HepG2 (cell line): ENCODE results near the gene SCN9A. TPM values are rescaled to one million over a fixed set of nuclear protein-coding genes. Genes with fewer than 3 reads are reported as not detected.

Experiments used
- ATAC-seq: fragments of 200-7000 bp; cut with Tn5 transposase; 3 replicates; pipeline ENCODE4 v1.9.1; 2020; ENCODE audit warnings: mild to moderate bottlenecking, moderate library complexity
- BruUV-seq: library from RNA; stranded (reverse); fragments of 400-500 nt; replicated peaks from 2 replicates; lab custom pipeline; 2021; lab: Mats Ljungman, UMichigan
- CTCF ChIA-PET: fragments of 300-600 bp; formaldehyde crosslinking; extraction: SDS; loops from one replicate; lab custom pipeline; 2021; ENCODE audit warnings: low total read pairs, inconsistent platforms, low intra/inter-chr PET ratio; lab: Yijun Ruan, JAX
- POLR2A ChIA-PET: fragments of 350-600 bp; sonication (Branson Sonifier 250); formaldehyde crosslinking; loops from one replicate; lab custom pipeline; 2020; ENCODE audit warnings: antibody characterized with exemption, inconsistent platforms; lab: Yijun Ruan, JAX
- DNase-seq: peaks from one replicate; pipeline ENCODE4 v3.0.0-alpha.2; 2015; ENCODE audit warnings: low spot score
- FAIRE-seq: peaks from 3 replicates; lab custom pipeline; 2011; peaks lifted over from hg19 to GRCh38; lab: Jason Lieb, UNC
- H2AFZ ChIP-seq: one replicate; pipeline ENCODE4 v1.6.1; 2011; ENCODE audit warnings: low read length, inconsistent platforms
- H3K27ac ChIP-seq: fragments of 300-600 bp; 3 replicates; pipeline ENCODE4 v1.8.0; 2011; ENCODE audit warnings: mixed run types, mild to moderate bottlenecking, mixed read lengths, low read length, inconsistent platforms; ENCODE audit not compliant: insufficient read depth; ENCODE audit errors: extremely low read length
- H3K27me3 ChIP-seq, 2 experiments: fragments of 200-600 bp in 1 of 2; 2 replicates in 1 of 2; 3 replicates in 1 of 2; pipeline versions ENCODE4 v1.6.0 to v1.8.0; 2011; ENCODE audit warnings: low read length in 2 of 2, mild to moderate bottlenecking in 2 of 2, moderate library complexity in 2 of 2, inconsistent platforms in 1 of 2; ENCODE audit not compliant: insufficient read depth in 2 of 2, control insufficient read depth in 1 of 2
- H3K36me3 ChIP-seq, 2 experiments: fragments of 200-600 bp in 1 of 2; replicated peaks in 1 of 2; 2 replicates in 1 of 2; 3 replicates in 1 of 2; pipeline versions ENCODE4 v1.5.1 to v1.8.0; 2011; ENCODE audit warnings: low read length in 2 of 2, inconsistent platforms in 1 of 2; ENCODE audit not compliant: insufficient read depth in 2 of 2, control insufficient read depth in 1 of 2
- H3K4me1 ChIP-seq: 2 replicates; pipeline ENCODE4 v1.5.1; 2012; ENCODE audit warnings: low read length, inconsistent platforms; ENCODE audit not compliant: insufficient read depth
- H3K4me2 ChIP-seq: 2 replicates; pipeline ENCODE4 v1.6.0; 2011; ENCODE audit warnings: low read depth, low read length, inconsistent platforms
- H3K4me3 ChIP-seq, 3 experiments: fragments of 200-600 bp in 1 of 3; sonication (generic), shearing (Covaris generic) in 1 of 3; replicated peaks in 1 of 3; 2 replicates each; pipeline ENCODE4 v1.5.1; 2011 to 2016; ENCODE audit warnings: low read length in 3 of 3, inconsistent platforms in 2 of 3, low read depth in 2 of 3, mild to moderate bottlenecking in 2 of 3, control low read depth in 1 of 3, mixed read lengths in 1 of 3; ENCODE audit not compliant: insufficient read depth in 1 of 3
- H3K79me2 ChIP-seq: one replicate; pipeline ENCODE4 v1.6.1; 2011; ENCODE audit warnings: low read length, inconsistent platforms; ENCODE audit not compliant: insufficient read depth
- H3K9ac ChIP-seq: 2 replicates; pipeline ENCODE4 v1.6.0; 2011; ENCODE audit warnings: mild to moderate bottlenecking, low read depth, low read length, inconsistent platforms; ENCODE audit not compliant: insufficient read depth
- H3K9me3 ChIP-seq: 2 replicates; pipeline ENCODE4 v1.5.1; 2012; ENCODE audit warnings: mild to moderate bottlenecking, low read length
- H4K20me1 ChIP-seq: 2 replicates; pipeline ENCODE4 v1.6.0; 2011; ENCODE audit warnings: inconsistent platforms, mild to moderate bottlenecking, low read length, moderate library complexity; ENCODE audit not compliant: insufficient read depth
- AGO2 ChIP-seq: fragments of 200-400 bp; formaldehyde crosslinking; optimal IDR thresholded peaks from 2 replicates; pipeline ENCODE3; 2017; ENCODE audit warnings: mild to moderate bottlenecking, low read depth, low read length, moderate library complexity
- CEBPG ChIP-seq: IDR thresholded peaks from 2 replicates; pipeline ENCODE4 v1.6.1; 2016
- E2F1 ChIP-seq: sonication (generic); formaldehyde crosslinking; IDR thresholded peaks from 2 replicates; pipeline ENCODE4 v1.5.0; 2020; ENCODE audit warnings: missing genetic modification reagents
- ERF ChIP-seq: IDR thresholded peaks from 2 replicates; pipeline ENCODE4 v1.6.1; 2018; ENCODE audit warnings: missing biosample characterization, missing genetic modification reagents
- GZF1 ChIP-seq: sonication (generic); formaldehyde crosslinking; IDR thresholded peaks from 2 replicates; pipeline ENCODE4 v1.5.1; 2020; ENCODE audit warnings: mild to moderate bottlenecking, missing genetic modification reagents
- HMG20B ChIP-seq: conservative IDR thresholded peaks from 2 replicates; pipeline ENCODE4 v1.6.1; 2016; ENCODE audit warnings: missing genetic modification reagents, missing compliant biosample characterization
- JUN ChIP-seq: sonication (generic); formaldehyde crosslinking; IDR thresholded peaks from 2 replicates; pipeline ENCODE4 v1.4.0; 2020; ENCODE audit warnings: mild to moderate bottlenecking, missing genetic modification reagents
- KMT2A ChIP-seq: sonication (generic); formaldehyde crosslinking; IDR thresholded peaks from 2 replicates; pipeline ENCODE4 v1.4.0; 2020; ENCODE audit warnings: missing genetic modification reagents
- MAF1 ChIP-seq: sonication (generic); formaldehyde crosslinking; IDR thresholded peaks from 2 replicates; pipeline ENCODE4 v1.5.0; 2020; ENCODE audit warnings: missing genetic modification reagents, borderline replicate concordance
- NFYB ChIP-seq: sonication (generic); formaldehyde crosslinking; IDR thresholded peaks from 2 replicates; pipeline ENCODE4 v1.4.0; 2020; ENCODE audit warnings: missing genetic modification reagents
- SATB2 ChIP-seq: sonication (generic); formaldehyde crosslinking; IDR thresholded peaks from 2 replicates; pipeline ENCODE4 v1.5.0; 2020; ENCODE audit warnings: missing genetic modification reagents
- SRSF9 ChIP-seq: fragments of 200-400 bp; formaldehyde crosslinking; IDR thresholded peaks from 2 replicates; pipeline ENCODE4 v1.6.1; 2018; ENCODE audit warnings: borderline replicate concordance, mild to moderate bottlenecking, low read depth, low read length; ENCODE audit not compliant: insufficient read depth, poor library complexity, severe bottlenecking
- TAF15 ChIP-seq: fragments of 200-400 bp; formaldehyde crosslinking; IDR thresholded peaks from one replicate; pipeline ENCODE4 v1.6.1; 2018; ENCODE audit warnings: mild to moderate bottlenecking, low read depth, low read length; ENCODE audit not compliant: poor library complexity, severe bottlenecking
- TBP ChIP-seq: sonication (generic); formaldehyde crosslinking; IDR thresholded peaks from 2 replicates; pipeline ENCODE4 v1.5.0; 2020; ENCODE audit warnings: missing genetic modification reagents
- ZEB1 ChIP-seq: IDR thresholded peaks from 2 replicates; pipeline ENCODE4 v1.6.1; 2012; ENCODE audit warnings: mild to moderate bottlenecking, low read depth, inconsistent platforms; ENCODE audit not compliant: insufficient replicate concordance
- ZMYM3 ChIP-seq: sonication (generic); formaldehyde crosslinking; IDR thresholded peaks from 2 replicates; pipeline ENCODE4 v1.5.1; 2020; ENCODE audit warnings: mild to moderate bottlenecking, missing genetic modification reagents
- ZNF749 ChIP-seq: sonication (generic); formaldehyde crosslinking; IDR thresholded peaks from 2 replicates; pipeline ENCODE4 v1.8.0; 2022; ENCODE audit warnings: mild to moderate bottlenecking, missing genetic modification reagents, moderate library complexity, borderline replicate concordance
- WGBS: methylation state at CpG from one replicate; pipeline ENCODE4 v1.1.6; 2017; ENCODE audit warnings: low lambda C conversion rate; 5-methylcytosine and 5-hydroxymethylcytosine counted together
- in situ Hi-C: cut with HindIII; loops from 2 replicates; pipeline ENCODE4 v1.10.0; 2017; ENCODE audit warnings: low pct_unique_long_range_greater_than_20kb; ENCODE audit not compliant: extremely low pct_ligation_motif_present
- intact Hi-C: fragments of 100-400 bp; cut with micrococcal nuclease; formaldehyde crosslinking; loops from one replicate; pipeline ENCODE4 v1.10.0; 2022; ENCODE audit not compliant: unreplicated experiment
- polyA plus RNA-seq, 8 experiments: library from polyadenylated mRNA; depleted of rRNA in 3 of 8; stranded (reverse) in 7 of 8; unstranded in 1 of 8; fragments of >200 nt; fragmentation: Illumina TruSeq in 4 of 8; extraction: Trizol in 4 of 8; gene quantifications; 2 replicates each; pipeline versions ENCODE4 v1.2.1 to v1.2.3, GENCODE V29; 2011 to 2016; ENCODE audit warnings: low read depth in 4 of 8, missing spikeins in 1 of 8, mixed read lengths in 1 of 8; ENCODE audit not compliant: insufficient read depth in 1 of 8
- total RNA-seq, 5 experiments: library from RNA; depleted of rRNA; stranded (reverse); fragments of >200 nt; fragmentation: Illumina TruSeq; extraction: Trizol; gene quantifications; 2 replicates each; pipeline ENCODE4 v1.2.3, GENCODE V29; 2016; ENCODE audit warnings: low read depth in 1 of 5
- TF ChIP-seq, protein P1 (sequence below): sonication (generic); formaldehyde crosslinking; IDR thresholded peaks from 2 replicates; pipeline ENCODE4 v1.5.0; 2020; ENCODE audit warnings: mild to moderate bottlenecking, missing genetic modification reagents, borderline replicate concordance
- TF ChIP-seq, protein P2 (sequence below): IDR thresholded peaks from 2 replicates; pipeline ENCODE4 v1.6.1; 2012; ENCODE audit warnings: low read depth, low read length, improper control_type of control experiment

SCN9A gene
- total and polyA plus RNA-seq, 2 of the 13 experiments (the other 11 are each of a cell fraction or from before 2014, with no cell fraction given), result 15.3 to 24.3 TPM

- BruUV-seq, result no TSS peak
- in situ Hi-C loops (no loop called here), intact Hi-C loops (loop anchor here (1.0 to 5.0 kb wide), 4 partner anchors 11 to 420 kb away; partner anchors contain the start of gene TTC21B)
- DNase-seq (peak; percentile 99), FAIRE-seq (peak; percentile 90), ATAC-seq (peak; percentile 69)
- 3% methylated on average over 2 of the region's 2 CpGs for WGBS
- ChIA-PET CTCF (no interaction called here), POLR2A (interaction anchor here (1.0 to 1.2 kb wide), 2 partner anchors 217 to 238 kb away, joined by 3 read pairs; no protein-coding TSS in a partner anchor)
- Histone ChIP-seq H2AFZ (no peak overlapping the region), H3K27ac (peak overlapping the region; percentile 56), H3K9me3 (no peaks in the 10 kb centered on the region), H4K20me1 (0 out of 2 replicates have a peak, but pooled peaks cover 3% of the 10 kb centered on the region), H3K36me3 (no peaks in the 10 kb centered on the region; a peak in 2 of 5 replicates), H3K27me3 (no peaks in the 10 kb centered on the region; a peak in 1 of 5 replicates), H3K4me3 (peak overlapping the region in 1 of 3 experiments; percentile 28; a peak in 2 of 6 replicates), H3K79me2 (peaks cover 56% of the 10 kb centered on the region), H3K4me1 (peaks cover 50% of the 10 kb centered on the region), H3K4me2 (peak overlapping the region; percentile 79), H3K9ac (no peak overlapping the region)
- TF ChIP-seq ZMYM3 (CRISPR knock-in tag) (no peak), HMG20B (CRISPR knock-in tag) (0 out of 2 replicates have a peak, but pooled peaks have one; percentile 47), AGO2 (no peak), NFYB (CRISPR knock-in tag) (no peak), CEBPG (CRISPR knock-in tag) (peak; percentile 52), E2F1 (CRISPR knock-in tag) (no peak), JUN (CRISPR knock-in tag) (peak; percentile 81), MAF1 (CRISPR knock-in tag) (no peak), ERF (CRISPR knock-in tag) (peak; percentile 84; the same call in 1 of the 2 replicates), ZEB1 (peak; percentile 78), SATB2 (CRISPR knock-in tag) (0 out of 2 replicates have a peak, but pooled peaks have one; percentile 85), GZF1 (CRISPR knock-in tag) (peak; percentile 35; the same call in 1 of the 2 replicates), ZNF749 (CRISPR knock-in tag) (no peak; the same call in 1 of the 2 replicates), TBP (CRISPR knock-in tag) (no peak), KMT2A (CRISPR knock-in tag) (peak; percentile 65; the same call in 1 of the 2 replicates), TAF15 (no peak), SRSF9 (no peak)
- TF ChIP-seq, protein P1, sequence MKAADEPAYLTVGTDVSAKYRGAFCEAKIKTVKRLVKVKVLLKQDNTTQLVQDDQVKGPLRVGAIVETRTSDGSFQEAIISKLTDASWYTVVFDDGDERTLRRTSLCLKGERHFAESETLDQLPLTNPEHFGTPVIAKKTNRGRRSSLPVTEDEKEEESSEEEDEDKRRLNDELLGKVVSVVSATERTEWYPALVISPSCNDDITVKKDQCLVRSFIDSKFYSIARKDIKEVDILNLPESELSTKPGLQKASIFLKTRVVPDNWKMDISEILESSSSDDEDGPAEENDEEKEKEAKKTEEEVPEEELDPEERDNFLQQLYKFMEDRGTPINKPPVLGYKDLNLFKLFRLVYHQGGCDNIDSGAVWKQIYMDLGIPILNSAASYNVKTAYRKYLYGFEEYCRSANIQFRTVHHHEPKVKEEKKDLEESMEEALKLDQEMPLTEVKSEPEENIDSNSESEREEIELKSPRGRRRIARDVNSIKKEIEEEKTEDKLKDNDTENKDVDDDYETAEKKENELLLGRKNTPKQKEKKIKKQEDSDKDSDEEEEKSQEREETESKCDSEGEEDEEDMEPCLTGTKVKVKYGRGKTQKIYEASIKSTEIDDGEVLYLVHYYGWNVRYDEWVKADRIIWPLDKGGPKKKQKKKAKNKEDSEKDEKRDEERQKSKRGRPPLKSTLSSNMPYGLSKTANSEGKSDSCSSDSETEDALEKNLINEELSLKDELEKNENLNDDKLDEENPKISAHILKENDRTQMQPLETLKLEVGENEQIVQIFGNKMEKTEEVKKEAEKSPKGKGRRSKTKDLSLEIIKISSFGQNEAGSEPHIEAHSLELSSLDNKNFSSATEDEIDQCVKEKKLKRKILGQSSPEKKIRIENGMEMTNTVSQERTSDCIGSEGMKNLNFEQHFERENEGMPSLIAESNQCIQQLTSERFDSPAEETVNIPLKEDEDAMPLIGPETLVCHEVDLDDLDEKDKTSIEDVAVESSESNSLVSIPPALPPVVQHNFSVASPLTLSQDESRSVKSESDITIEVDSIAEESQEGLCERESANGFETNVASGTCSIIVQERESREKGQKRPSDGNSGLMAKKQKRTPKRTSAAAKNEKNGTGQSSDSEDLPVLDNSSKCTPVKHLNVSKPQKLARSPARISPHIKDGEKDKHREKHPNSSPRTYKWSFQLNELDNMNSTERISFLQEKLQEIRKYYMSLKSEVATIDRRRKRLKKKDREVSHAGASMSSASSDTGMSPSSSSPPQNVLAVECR (CRISPR knock-in tag), result peak; percentile 23; the same call in 1 of the 2 replicates
- TF ChIP-seq, protein P2, sequence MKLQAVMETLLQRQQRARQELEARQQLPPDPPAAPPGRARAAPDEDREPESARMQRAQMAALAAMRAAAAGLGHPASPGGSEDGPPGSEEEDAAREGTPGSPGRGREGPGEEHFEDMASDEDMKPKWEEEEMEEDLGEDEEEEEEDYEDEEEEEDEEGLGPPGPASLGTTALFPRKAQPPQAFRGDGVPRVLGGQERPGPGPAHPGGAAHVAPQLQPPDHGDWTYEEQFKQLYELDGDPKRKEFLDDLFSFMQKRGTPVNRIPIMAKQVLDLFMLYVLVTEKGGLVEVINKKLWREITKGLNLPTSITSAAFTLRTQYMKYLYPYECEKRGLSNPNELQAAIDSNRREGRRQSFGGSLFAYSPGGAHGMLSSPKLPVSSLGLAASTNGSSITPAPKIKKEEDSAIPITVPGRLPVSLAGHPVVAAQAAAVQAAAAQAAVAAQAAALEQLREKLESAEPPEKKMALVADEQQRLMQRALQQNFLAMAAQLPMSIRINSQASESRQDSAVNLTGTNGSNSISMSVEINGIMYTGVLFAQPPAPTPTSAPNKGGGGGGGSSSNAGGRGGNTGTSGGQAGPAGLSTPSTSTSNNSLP, result peak; percentile 95
Measured at GRCh38 chr2:166372046-166372445, 3.7 kb downstream of the SCN9A start.
